Natural killer cell (primary cell): ENCODE measurements around the gene CCL16. TPM values are rescaled to one million over a fixed set of nuclear protein-coding genes. Genes with fewer than 3 reads are reported as not detected.
A peak's percentile ranks its signal among the peaks of the same experiment; 100 is the strongest.

Experiments
- ATAC-seq, 3 donors: fragments of 150-1000 bp in 2 of 3; fragments of 200-7000 bp in 1 of 3; cut with Tn5 transposase; 1 replicate in 1 of 3; 2 replicates in 2 of 3; pipeline ENCODE4 v1.10.0; 2021; ENCODE audit warnings: mild to moderate bottlenecking in 2 of 3, moderate library complexity in 2 of 3
- DNase-seq, 2 donors: peaks; one replicate each; pipeline versions ENCODE4 v3.0.0 to v3.0.0-alpha.2; 2013 to 2021; ENCODE audit warnings: mixed read lengths in 1 of 2
- H3K27ac ChIP-seq: one replicate; pipeline ENCODE4 v1.5.1; 2013; ENCODE audit warnings: mild to moderate bottlenecking, low read length
- H3K27me3 ChIP-seq: one replicate; pipeline ENCODE4 v1.6.1; 2013; ENCODE audit warnings: low read length; ENCODE audit not compliant: control insufficient read depth, insufficient read depth
- H3K36me3 ChIP-seq: one replicate; pipeline ENCODE4 v1.6.1; 2013; ENCODE audit warnings: low read length; ENCODE audit not compliant: control insufficient read depth, insufficient read depth
- H3K4me1 ChIP-seq: one replicate; pipeline ENCODE4 v1.6.1; 2013; ENCODE audit warnings: low read length; ENCODE audit not compliant: control insufficient read depth, insufficient read depth
- H3K4me3 ChIP-seq: one replicate; pipeline ENCODE4 v1.5.1; 2013; ENCODE audit warnings: low read length
- H3K9me3 ChIP-seq: one replicate; pipeline ENCODE4 v1.6.1; 2013; ENCODE audit warnings: low read length; ENCODE audit not compliant: control insufficient read depth, insufficient read depth
- H3K27ac Mint-ChIP-seq, 2 donors: one replicate each; pipeline ENCODE4 v1.8.0; 2022; ENCODE audit warnings: mild to moderate bottlenecking in 2 of 2, mixed read lengths in 2 of 2, moderate library complexity in 1 of 2
- H3K27me3 Mint-ChIP-seq, 2 donors: one replicate each; pipeline ENCODE4 v1.8.0; 2022; ENCODE audit warnings: low read depth in 2 of 2, mixed read lengths in 2 of 2
- H3K36me3 Mint-ChIP-seq: one replicate; pipeline ENCODE4 v1.8.0; 2022; ENCODE audit warnings: mixed read lengths
- H3K4me1 Mint-ChIP-seq, 2 donors: one replicate each; pipeline ENCODE4 v1.8.0; 2022; ENCODE audit warnings: mixed read lengths in 2 of 2
- H3K4me3 Mint-ChIP-seq: one replicate; pipeline ENCODE4 v1.8.0; 2022; ENCODE audit warnings: mild to moderate bottlenecking, moderate library complexity, mixed read lengths
- H3K9me3 Mint-ChIP-seq, 2 donors: one replicate each; pipeline ENCODE4 v1.8.0; 2022; ENCODE audit warnings: mixed read lengths in 2 of 2
- CTCF ChIP-seq: fragments of 200-600 bp; IDR thresholded peaks from one replicate; pipeline ENCODE4 v1.8.0; 2022; ENCODE audit warnings: antibody characterized with exemption
- WGBS: methylation state at CpG from one replicate; pipeline ENCODE4 v1.1.7; 2013; ENCODE audit warnings: missing lambda C conversion rate; ENCODE audit not compliant: insufficient coverage; 5-methylcytosine and 5-hydroxymethylcytosine counted together
- intact Hi-C: fragments of 100-400 bp; cut with micrococcal nuclease; formaldehyde crosslinking; loops from one replicate; pipeline ENCODE4 v1.14.2; 2022
- total RNA-seq, 4 donors: library from RNA; stranded (reverse); fragments of 120-200 nt in 1 of 4; gene quantifications; one replicate each; pipeline versions ENCODE4 v1.2.3 to v1.2.4, GENCODE V29; 2013 to 2022

Gene CCL16
- total RNA-seq, 3 donors from 2014 or later (not counting 1 experiment from before 2014, with no cell fraction given) = not detected

- ATAC-seq (no peak), DNase-seq (no peak)
- Histone ChIP-seq H3K27me3 (no peaks in the 10 kb centered on the region), H3K9me3 (no peaks in the 10 kb centered on the region), H3K36me3 (no peaks in the 10 kb centered on the region), H3K27ac (no peak within 1 kb of the TSS), H3K4me3 (no peak within 1 kb of the TSS), H3K4me1 (peaks cover 11% of the 10 kb centered on the region)
- Mint-ChIP-seq H3K27ac (peak within 1 kb of the TSS in 1 of 2 donors; percentile 14), H3K36me3 (no peaks in the 10 kb centered on the region), H3K4me1 (peaks cover 9 to 39% of the 10 kb centered on the region in 2 donors), H3K9me3 (peaks cover 0 to 2% of the 10 kb centered on the region in 2 donors), H3K27me3 (no peaks in the 10 kb centered on the region), H3K4me3 (no peak within 1 kb of the TSS)
- no peak for TF ChIP-seq CTCF
- 94% methylated on average over 1 of the region's 1 CpG for WGBS
- intact Hi-C loops = no loop called here
These were observed 5.3 kb upstream of the CCL16 start, which contains the start of gene CCL14 for GRCh38 chr17:35986643-35987042. CCL14 (minus strand) TSS chr17:35986729; CDS start chr17:35986649, 80 bp downstream.

- no peaks in the 10 kb centered on the region for H3K9me3 ChIP-seq
- ATAC-seq (no peak), DNase-seq (no peak)
- Mint-ChIP-seq H3K4me3 (no peak overlapping the region), H3K4me1 (peaks cover 15 to 46% of the 10 kb centered on the region in 2 donors), H3K36me3 (no peaks in the 10 kb centered on the region), H3K27ac (no peak overlapping the region), H3K27me3 (no peaks in the 10 kb centered on the region), H3K9me3 (no peaks in the 10 kb centered on the region)
- intact Hi-C loops = no loop called here
- 96% methylated on average over 6 of the region's 6 CpGs for WGBS
- H3K4me3 ChIP-seq = no peak overlapping the region
- TF ChIP-seq CTCF = no peak
- no peak overlapping the region for H3K27ac ChIP-seq
- no peaks in the 10 kb centered on the region for H3K27me3 ChIP-seq
- H3K36me3 ChIP-seq = no peaks in the 10 kb centered on the region
- peaks cover 11% of the 10 kb centered on the region for H3K4me1 ChIP-seq
These were observed 2.8 kb upstream of the CCL16 start for GRCh38 chr17:35984140-35984539.

- H3K27ac Mint-ChIP-seq = peak overlapping the region in 1 of 2 donors; percentile 47
- intact Hi-C loops = no loop called here
- 40% methylated on average over 2 of the region's 3 CpGs for WGBS
These were observed 1.3 kb upstream of the CCL16 start for GRCh38 chr17:35982409-35983191.

More at GRCh38 chr17:35982409-35983191, 1.3 kb upstream of the CCL16 start:
- H3K27ac ChIP-seq = no peak overlapping the region
- H3K36me3 Mint-ChIP-seq = no peaks in the 10 kb centered on the region
- no peaks in the 10 kb centered on the region for H3K27me3 Mint-ChIP-seq
- no peak for DNase-seq
- no peaks in the 10 kb centered on the region for H3K36me3 ChIP-seq
- TF ChIP-seq CTCF = no peak
- H3K4me1 ChIP-seq = peaks cover 11% of the 10 kb centered on the region
- H3K9me3 ChIP-seq = no peaks in the 10 kb centered on the region
- H3K4me3 ChIP-seq = no peak overlapping the region
- no peak overlapping the region for H3K4me3 Mint-ChIP-seq
- H3K4me1 Mint-ChIP-seq = peaks cover 25 to 56% of the 10 kb centered on the region in 2 donors
- no peaks in the 10 kb centered on the region for H3K27me3 ChIP-seq
- ATAC-seq = peak in 1 of 3 donors; percentile 9
- H3K9me3 Mint-ChIP-seq = no peaks in the 10 kb centered on the region
